GM12875 (cell line): Measurements from ENCODE around the gene SLC12A5.
"Not testable (repeated sequence)": the region's sequence is repeated elsewhere in the genome, so short reads cannot be mapped to it uniquely, and the experiment has no call there.

ENCODE experiments used
- H3K4me3 ChIP-seq: one replicate; pipeline ENCODE4 v1.5.1; 2011; ENCODE audit warnings: low read depth, low read length, control low read depth
- CTCF ChIP-seq: IDR thresholded peaks from 2 replicates; pipeline ENCODE4 v1.5.1; 2011; ENCODE audit warnings: low read depth, mild to moderate bottlenecking, control low read depth, inconsistent platforms, low read length, moderate library complexity, borderline replicate concordance; ENCODE audit not compliant: insufficient read depth

SLC12A5 gene

GRCh38 chr20:45993197-45993951 lies 35.6 kb upstream of the SLC12A5 start:
- H3K4me3 ChIP-seq: no peak overlapping the region

GRCh38 chr20:45994761-45995493 lies 34.1 kb upstream of the SLC12A5 start:
- TF ChIP-seq CTCF: no peak
- no peak overlapping the region for H3K4me3 ChIP-seq

More at GRCh38 chr20:45993197-45993951, 35.6 kb upstream of the SLC12A5 start:
- TF ChIP-seq CTCF: no peak

- H3K4me3 ChIP-seq: not testable (repeated sequence)
Measured at GRCh38 chr20:45995495-45996097, 33.4 kb upstream of the SLC12A5 start.

GRCh38 chr20:45997187-45997586 lies 31.8 kb upstream of the SLC12A5 start:
- no peak overlapping the region for H3K4me3 ChIP-seq
- no peak for TF ChIP-seq CTCF

GRCh38 chr20:45998337-45998736 lies 30.7 kb upstream of the SLC12A5 start:
- no peak for TF ChIP-seq CTCF
- no peak overlapping the region for H3K4me3 ChIP-seq

GRCh38 chr20:45998761-45999160 lies 30.3 kb upstream of the SLC12A5 start:
- no peak for TF ChIP-seq CTCF
- H3K4me3 ChIP-seq: no peak overlapping the region

GRCh38 chr20:45999557-46000261 lies 29.3 kb upstream of the SLC12A5 start:
- no peak overlapping the region for H3K4me3 ChIP-seq
- no peak for TF ChIP-seq CTCF
